ENCODE results near the gene REM2.
A peak's percentile ranks its signal among the peaks of the same experiment; 100 is the strongest.
"Not testable (repeated sequence)": the region's sequence is repeated elsewhere in the genome, so short reads cannot be mapped to it uniquely, and the experiment has no call there.

REM2 gene

DNA sequence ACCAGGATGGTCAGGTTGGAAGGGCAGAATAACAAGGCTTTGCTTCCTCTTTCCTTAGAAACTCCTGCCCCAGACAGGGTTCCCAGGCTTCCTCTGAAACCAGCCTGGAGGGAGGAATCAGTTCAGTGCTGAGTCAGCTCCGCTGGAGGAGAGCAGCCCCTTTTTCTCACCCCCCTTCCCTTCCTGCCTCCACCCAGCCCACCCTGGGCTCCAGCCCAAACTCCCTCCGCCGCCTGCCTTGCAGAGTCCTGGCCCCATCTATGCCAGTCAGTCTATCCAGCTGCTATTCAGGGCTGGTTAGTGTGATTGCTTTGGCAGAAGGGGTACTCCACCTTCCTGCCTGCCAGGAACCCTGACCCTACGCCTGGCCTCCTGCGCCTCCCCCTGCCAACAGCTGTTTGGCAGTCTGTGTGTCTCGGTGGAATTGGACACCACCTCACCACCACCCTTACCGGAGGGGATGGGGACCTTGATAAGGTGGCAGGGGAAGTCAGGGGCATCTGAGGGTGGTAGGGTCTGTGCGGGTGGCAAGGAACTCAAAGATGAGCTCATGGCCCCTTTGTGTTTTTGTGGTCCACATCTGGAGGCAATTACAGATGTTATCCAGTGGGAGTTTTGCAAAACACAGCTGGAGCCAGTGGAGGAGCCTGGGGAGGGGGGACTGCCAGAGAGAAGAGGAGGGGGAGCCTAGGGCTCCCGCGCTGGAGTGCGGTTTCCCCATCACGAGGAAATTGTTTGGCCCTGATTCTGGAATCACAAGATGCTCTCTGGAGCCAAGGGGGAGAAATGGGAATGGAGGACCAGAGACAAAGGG lies 34.5 kb upstream of the REM2 start:
- no peak for DNase-seq

DNA sequence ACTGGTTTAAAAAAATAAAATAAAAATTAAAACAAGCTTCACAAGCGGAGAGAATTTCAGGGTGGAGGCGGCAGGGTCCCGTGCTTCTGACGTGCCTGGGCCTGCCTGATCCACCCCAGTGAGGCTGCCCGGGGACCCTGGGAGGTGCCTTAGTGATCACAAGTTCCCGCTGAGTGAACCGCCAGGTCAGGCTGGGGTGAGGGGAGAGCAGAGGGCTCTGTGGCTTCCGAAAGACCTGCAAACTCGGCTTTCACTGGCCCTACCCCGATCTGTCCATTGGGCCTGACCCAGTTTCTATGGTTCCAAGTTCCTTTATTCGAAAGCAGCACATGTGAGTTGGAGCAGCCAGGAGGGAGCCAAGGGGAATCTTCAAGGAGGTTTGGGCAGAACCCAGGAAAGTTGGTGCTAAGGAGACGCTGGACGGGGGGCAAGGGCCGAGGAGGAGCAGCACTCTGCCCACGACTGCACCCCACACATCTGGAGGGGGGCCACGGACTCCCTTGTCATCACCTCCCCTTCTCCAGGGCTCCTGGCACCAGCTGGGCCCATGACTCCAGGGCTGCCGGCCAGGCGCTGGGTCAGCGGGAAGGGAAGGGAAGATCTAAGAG lies 33.7 kb upstream of the REM2 start:
- no peak for DNase-seq

DNA sequence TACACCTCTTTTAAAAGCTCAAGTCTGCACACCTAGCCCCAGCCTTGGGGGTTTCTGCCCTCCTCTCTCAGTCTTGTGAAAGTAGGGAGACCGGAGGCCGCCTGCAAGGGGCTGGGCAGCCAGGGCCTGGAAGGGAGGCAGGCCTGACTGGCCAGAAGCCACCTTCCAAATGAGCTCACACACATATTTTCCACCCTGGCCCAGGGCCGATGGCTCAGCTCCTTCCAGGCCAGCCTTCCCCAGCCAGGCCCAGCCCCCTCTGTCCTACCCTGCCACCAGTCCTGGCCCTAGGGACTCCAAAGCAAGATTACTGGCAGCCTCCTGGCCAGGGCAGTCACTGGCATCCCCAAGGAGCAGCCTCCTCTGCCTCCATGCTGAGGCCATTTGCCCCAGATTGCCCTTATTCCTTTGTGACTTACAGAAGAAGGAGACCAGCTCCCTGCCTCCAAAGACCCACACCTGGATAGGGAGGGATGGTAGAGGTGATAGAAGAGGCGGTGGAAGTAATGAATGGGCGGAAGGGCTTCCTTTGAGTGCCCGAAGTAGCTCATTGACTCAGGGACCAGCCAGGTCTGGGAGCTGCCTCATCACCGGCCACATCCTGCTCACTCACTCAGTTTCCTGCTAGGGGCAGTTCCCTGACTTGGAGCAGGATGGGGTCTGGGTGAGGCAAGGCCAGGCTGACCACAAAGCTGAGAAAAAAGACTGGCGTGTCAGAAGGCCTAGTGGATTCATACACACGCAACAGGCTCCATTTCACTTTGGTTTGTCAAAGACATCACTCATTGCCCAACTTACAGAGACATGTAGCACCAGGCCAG lies 31.9 kb upstream of the REM2 start:
- DNase-seq: no peak

DNA sequence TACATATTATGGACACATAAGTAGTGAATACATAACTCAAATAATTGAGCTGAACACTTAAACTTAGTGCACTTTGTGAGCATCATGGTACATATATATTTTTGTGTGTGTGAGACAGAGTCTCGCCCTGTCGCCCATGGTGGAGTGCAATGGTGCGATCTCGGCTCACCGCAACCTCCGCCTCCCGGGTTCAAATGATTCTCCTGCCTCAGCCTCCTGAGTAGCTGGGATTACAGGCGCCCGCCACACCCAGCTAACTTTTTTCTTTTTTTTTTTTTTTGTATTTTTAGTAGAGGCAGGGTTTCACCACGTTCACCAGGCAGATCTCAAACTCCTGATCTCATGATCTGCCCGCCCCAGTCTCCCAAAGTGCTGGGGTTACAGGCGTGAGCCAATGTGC lies 30.8 kb upstream of the REM2 start:
- DNase-seq: not testable (repeated sequence)

DNA sequence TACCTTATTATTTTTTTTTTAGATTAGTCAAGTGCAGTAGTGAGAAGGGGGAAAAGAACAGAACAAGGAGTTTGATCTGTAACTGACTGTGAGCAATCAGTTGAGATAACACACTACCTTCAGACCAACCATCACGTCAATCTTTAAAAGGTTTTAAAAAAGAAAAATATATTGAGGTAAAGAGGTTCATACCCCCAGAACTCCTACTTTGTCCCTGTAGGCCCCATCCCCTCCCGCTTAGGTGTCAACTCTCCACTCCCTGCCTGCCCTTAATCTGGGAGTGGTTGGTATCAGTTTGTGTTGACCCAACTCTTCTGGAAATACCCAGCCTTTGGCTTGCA lies 30.5 kb upstream of the REM2 start:
- DNase-seq: no peak

DNA sequence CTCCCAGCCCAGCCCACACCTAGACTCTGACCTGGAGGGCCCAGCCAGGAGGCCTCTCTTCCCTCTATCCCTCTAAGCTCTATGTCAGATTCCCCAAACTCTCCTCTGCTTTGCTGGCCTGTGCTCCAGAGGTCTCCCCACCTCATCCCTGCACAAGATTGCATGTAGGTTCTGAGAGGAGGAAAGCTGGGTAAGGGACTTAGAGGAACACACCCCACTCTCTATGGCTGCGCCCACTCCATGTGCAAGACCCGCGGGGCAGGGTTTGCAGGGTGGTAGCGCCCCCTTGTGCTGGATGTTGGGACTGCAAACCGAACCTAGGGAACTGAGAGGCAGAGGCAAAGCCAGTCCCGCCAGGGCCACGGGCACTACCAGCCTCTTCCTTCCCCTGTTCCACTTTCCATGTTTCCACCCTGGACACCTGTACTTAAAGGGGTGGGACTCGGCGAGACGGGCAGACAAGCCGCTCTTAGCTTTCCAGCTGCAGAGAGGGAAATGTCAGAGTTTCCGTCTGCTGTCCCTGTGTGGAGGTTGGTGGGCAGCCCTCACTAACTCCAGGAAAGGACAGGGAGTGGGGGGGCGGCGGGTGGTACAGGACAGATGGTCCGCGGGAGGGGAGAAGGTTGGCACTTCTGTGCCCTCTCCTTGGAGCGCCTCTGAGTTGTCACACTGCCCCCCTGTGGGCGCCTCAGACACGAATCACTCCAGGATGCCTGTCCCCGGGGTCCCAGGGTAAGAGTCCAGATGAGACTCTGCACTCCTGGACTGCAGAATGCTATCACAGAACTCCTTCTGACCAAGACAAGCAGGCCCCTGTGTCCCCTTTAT lies 29.9 kb upstream of the REM2 start:
- peak; percentile 40 to 73 for DNase-seq

DNA sequence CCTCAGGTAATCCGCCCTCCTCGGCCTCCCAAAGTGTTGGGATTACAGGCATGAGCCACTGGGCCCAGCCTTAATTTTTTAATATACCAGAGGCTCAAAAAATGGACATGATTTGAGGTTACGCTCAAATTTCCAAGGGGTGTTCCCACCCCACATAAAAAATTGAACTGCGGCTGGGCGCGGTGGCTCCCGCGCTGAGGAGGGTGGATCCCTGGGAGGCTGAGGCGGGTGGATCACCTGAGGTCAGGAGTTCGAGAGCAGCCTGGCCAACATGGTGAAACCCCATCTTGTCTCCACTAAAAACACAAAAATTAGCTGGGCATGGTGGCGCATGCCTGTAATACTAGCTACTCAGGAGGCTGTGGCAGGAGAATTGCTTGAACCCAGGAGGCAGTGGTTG lies 28.7 kb upstream of the REM2 start:
- not testable (repeated sequence) for DNase-seq

DNA sequence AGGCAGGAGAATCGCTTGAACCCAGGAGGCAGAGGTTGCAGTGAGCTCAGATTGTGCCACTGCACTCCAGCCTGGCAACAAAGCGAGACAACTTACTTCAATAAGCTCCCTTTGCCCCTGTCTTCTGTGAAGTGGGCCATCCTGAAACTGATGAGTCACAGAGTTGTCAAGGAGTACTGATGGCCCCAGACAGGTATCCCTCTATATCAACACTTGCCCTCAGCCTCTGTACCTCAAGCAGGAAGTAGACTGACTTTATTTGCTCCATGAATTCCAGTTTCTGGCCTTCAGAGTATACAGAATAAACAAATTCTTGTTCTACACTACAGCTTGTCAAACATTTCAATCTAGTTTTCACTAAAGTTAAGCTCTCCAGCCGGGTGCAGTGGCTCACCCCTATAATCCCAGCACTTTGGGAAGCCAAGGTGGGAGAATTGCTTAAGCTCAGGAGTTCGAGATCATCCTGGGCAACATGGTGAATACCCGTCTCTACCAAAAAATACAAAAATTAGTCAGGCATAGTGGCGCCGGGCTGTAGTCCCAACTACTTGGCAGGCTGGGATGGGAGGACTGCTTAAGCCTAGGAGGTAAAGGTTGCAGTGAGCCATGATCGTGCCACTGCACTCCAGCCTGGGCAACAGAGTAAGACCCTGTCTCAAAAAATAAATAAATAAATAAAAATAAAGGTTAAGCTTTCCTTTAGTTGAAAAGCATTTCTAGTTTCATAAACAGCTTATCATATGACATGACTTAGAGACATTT lies 27.9 kb upstream of the REM2 start:
- no peak for DNase-seq

DNA sequence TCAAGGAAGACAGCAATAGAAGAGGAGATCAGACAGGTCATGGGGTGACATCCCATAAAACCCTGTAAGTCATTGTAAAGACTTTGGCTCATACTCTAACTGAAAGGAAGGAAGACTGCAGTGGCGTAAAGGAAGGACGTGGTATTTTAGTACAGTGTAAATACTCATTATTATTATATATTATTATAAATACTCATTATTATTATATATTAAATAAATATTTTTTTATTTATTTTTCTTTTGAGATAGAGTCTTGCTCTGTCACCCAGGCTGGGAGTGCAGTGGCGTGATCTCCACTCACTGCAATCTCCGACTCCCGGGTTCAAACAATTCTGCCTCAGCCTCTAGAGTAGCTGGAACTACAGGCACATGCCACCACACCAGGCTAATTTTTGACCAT lies 26.6 kb upstream of the REM2 start:
- DNase-seq: no peak

DNA sequence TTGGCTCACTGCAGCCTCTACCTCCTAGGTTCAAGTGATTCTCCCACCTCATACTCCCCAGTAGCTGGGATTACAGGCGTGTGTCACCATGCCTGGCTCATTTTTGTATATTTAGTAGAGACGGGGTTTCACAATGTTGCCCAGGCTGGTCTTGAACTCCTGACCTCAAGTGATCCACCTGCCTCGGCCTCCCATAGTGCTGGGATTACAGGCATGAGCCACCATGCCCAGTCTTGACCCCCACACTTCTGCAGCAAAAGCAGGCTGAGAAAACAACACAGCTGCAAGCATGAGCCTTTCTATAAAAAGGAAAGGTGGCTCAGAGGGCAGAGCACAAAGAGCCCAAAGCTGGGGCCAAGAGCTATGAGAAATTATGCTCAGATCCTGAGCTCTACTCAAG lies 22.6 kb upstream of the REM2 start:
- DNase-seq: not testable (repeated sequence)

DNA sequence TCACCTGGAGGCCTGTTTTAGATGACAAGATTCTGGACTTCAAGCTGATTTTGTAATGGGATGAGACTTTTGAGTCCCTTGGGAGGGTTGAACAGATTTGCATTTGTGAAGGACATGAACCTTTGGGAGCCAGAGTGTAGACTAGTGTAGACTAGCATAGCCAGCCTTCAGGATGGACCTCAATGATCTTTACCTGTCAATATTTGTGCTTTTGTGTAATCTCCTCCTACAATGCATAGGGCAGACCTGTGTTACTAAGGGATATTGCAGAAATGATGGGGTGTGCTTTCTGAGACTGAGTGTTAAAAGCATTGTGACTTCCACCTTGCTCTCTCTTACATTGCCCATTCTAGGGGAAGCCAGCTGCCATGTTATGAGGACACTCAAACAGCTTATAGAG lies 21.4 kb upstream of the REM2 start:
- no peak for DNase-seq

DNA sequence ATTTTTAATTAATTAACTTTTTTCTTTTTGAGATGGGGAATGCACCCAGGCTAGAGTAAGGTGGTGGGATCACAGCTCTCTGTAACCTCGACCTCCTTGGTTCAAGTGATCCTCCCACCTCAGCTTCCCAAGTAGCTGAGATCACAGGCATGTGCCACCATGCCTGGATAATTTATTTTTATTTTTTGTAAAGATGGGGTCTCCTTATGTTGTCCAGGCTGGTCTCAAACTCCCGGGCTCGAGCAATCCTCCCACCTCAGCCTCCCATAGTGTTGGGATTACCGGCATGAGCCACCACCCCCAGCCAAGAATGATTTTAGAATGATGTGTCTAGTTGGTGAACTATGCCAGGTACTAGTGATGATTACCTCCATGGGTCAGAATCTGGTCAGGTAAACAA lies 18.0 kb upstream of the REM2 start:
- DNase-seq: no peak

DNA sequence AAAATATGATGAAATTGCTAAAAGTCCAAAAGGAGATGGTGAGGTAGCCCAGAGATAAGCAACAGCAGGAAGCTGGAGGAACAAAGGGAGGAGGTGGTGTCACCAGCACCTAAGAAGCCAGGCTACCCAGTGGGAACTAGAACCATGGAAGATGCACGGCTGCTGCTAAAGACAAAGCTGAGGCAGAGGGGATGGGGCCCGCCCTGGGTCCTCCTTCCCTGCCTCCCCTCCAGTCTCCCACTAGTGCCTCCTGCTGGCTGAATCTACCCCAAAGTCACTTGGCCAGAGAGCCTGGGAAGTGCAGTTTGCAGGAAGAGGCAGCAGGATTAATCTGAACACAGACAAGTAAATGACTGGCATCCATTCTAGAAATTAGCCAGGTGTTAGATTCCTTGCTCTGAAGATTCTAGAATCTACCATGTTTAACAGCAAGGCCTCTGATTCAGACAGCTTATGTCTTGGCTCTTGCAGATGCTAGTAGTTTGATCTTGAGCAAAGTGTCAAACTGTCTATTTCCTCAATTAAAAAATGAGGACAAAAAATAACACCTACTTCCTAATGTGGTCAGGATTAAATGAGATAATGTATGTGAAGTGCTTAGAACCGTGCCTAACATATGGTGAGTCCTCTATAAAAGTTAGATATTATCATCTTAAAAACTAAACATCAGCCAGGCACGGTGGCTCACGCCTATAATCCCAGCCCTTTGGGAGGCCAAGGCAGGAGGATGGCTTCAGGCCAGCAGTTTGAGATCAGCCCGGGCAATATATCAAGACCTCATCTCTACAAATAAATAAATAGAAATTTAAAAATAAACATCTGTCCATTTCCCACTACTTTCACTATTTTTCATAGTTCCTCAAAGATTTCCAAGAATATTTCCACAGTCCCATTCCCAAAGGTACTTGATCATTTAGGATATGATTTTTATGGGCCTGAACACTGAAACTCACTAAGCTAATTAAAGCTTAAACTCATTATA lies 17.3 kb upstream of the REM2 start:
- DNase-seq: no peak

DNA sequence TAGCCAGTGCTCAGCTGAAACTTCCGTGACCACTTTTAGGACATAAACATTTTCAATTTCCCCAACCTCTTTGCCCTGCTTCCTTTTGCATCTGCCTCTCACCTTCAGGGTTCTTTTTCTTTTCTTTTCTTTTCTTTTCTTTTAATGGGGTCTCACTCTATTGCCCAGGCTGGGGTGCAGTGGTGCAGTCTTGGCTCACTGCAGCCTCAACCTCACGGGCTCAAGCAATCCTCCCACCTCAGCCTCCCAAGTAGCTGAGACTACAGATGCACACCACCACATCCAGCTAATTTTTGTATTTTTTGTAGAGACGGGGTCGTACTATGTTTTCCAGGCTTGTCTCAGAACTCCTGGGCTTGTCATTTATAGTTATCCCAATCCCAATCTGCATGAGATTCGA lies 16.1 kb upstream of the REM2 start:
- no peak for DNase-seq

DNA sequence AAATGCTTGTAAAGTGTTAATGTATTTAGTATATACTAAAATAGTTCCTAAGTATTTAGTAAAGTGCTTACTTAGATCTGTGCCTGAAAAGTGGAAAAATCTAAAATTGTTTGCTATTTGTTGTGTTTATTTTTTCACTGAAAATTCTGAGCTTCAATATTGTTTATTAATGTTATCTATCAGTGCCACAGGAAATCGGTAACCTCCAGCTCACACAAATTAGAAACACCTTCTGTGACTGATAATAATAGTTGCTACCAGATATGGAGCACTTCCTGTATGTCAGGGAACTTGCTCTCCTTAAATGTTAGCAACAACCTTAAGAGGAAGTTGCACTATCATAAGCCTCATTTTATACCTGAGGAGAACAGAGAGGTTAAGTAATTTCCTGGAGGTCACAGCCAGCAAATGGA lies 12.2 kb upstream of the REM2 start:
- DNase-seq: no peak

DNA sequence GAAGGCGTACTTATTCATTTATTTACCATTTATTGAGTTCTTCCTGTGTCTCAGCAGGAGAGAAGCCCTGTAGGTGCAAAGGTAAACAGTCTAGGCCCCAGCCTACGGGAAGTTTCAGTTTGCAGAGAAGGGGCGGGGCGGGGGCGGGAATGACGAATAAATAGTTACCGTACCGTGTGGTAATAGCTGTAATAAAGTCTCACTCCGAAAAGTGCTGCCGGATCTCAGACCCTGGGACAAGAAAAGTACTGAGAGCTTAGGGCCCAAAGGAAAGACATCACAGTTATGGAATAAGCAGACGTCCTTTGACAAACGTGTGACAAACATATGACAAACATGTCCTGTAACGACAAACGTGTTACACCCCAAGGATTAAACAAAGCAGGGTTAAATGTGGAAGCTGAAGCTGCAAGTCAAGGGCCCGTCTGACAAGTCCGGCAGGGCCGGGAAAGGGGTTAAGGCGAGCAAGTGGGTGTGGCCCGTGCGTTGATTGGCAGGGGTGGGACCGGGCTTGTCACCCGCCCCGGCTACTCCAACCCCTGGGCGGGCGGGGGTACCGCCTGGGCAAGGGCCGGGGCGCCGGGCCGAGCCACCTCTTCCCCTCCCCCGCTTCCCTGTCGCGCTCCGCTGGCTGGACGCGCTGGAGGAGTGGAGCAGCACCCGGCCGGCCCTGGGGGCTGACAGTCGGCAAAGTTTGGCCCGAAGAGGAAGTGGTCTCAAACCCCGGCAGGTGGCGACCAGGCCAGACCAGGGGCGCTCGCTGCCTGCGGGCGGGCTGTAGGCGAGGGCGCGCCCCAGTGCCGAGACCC lies 11.6 kb upstream of the REM2 start, which contains the start of gene LRP10:
Gene LRP10, plus strand, starts transcription at position 517 of the 809 bp plus-strand sequence. CDS start 564 bp downstream, outside the sequence.
- peak; percentile 66 to 79 for DNase-seq

DNA sequence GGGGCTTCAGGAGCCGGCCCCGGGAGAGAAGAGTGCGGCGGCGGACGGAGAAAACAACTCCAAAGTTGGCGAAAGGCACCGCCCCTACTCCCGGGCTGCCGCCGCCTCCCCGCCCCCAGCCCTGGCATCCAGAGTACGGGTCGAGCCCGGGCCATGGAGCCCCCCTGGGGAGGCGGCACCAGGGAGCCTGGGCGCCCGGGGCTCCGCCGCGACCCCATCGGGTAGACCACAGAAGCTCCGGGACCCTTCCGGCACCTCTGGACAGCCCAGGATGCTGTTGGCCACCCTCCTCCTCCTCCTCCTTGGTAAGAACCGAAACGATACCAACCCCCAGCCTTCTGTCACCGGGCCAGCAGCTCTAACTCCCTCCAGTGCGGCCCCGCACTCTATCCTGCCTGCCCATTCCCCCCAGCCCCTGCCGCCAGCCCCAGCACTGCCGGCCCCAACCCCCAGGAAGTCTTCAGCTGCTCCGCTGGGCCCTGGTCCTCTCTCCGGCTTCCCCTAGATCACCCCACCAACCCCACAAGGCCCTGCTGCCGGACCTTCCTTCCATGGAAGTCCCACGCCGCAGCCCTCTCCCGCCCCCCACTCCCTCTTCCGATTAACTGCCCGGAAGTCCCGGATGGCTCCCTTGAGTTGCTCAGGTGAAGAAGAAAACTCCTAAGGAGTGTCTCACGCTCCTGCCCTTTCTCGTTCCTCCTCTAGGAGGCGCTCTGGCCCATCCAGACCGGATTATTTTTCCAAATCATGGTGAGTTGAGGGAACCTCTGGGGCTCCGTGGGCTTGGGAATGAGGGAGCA lies 10.8 kb upstream of the REM2 start:
- peak; percentile 65 to 70 for DNase-seq

DNA sequence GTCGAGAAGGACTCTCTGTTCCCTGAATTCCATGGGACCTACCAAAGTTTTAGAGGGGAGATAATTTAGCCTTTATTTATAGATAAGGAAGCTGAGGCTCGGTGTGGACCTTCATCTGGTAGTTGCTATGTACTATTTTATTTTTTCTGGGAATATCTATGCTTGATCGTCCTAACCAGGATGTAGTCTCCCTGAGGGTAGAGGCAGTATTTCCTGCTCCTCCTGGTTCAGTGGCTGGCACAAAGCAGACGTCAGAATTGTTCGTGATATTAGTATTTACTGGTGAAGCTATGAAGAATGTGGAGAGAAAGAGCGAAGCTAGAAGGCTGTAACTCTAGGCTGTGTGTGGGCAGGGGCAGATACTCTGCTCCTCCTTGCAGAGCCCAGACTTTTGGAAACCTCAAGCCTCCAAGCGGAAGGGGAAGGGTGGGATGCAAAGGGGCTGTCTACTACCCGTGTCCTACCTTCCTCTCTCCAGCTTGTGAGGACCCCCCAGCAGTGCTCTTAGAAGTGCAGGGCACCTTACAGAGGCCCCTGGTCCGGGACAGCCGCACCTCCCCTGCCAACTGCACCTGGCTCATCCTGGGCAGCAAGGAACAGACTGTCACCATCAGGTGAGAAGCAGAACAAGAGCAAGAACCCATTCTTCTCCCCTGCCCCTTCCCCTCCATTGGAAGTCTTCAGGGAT lies 10.0 kb upstream of the REM2 start:
- DNase-seq: no peak

All from NCI-H1930 (cell line).